Measurements from ENCODE around the gene NRSN2. TPM values are rescaled to one million over a fixed set of nuclear protein-coding genes. Genes with fewer than 3 reads are reported as not detected.
A peak's percentile ranks its signal among the peaks of the same experiment; 100 is the strongest.

Gene NRSN2
- total RNA-seq, 3 donors from 2014 or later = 9.4 to 22.3 (median 21.8) TPM

DNA sequence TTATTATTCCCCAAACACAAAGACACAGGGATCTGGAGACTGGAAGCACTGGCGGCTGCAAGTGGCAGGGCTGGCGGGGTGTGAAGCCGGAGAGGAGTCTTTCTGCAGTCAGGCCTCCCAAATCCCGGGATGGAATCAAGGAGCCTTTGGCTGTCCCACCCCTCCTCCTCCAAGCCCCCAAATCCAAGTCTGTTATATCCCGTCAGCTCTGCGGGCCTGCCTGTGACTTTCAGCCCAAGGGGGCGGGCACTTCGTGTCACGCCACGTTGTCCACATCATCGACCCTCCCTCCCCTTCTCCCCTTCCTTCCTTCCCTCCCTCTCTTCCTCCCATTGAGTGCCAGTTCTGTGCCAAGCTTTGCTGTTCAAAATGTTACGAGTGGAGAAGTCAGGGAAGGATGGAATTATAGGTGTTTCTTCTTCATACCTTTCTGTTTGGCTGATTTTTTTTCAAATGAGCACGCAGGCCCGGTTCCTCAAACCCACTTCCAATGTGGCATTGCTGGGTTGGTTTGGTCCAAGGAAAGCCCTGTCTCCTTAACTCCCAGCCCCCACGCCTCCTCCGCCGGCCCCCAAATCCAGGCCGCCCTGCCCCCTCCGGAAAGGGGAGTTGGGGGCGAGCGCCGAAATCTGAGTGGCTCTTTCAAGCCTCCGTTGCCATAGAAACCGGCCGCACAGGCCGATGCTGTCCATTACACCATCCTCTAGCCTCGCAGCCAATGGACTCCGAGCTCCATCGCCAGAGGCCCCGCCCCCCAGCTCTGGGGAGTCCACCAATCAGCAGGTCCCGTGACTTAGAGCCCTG is 36.9 kb upstream of the NRSN2 start:
- Histone ChIP-seq H3K4me1 (no peaks in the 10 kb centered on the region), H3K27ac (peak overlapping the region; percentile 71 to 93), H3K4me3 (peak overlapping the region; percentile 39 to 69 (median 54)), H3K27me3 (no peaks in the 10 kb centered on the region), H3K36me3 (no peaks in the 10 kb centered on the region), H3K9me3 (no peaks in the 10 kb centered on the region)
- no peak for TF ChIP-seq CTCF (IDR thresholded peaks at IDR 0.05)
- peak in 2 of 3 donors; percentile 36 to 42 for TF ChIP-seq POLR2AphosphoS5 (IDR thresholded peaks at IDR 0.05)
- DNase-seq (ENCODE audit: low spot score in 2 of 2) = peak; percentile 89 to 96
- intact Hi-C loops (cut with DNase I; ENCODE audit: low total_unique reads) = no loop called here

- H3K9me3 ChIP-seq = no peaks in the 10 kb centered on the region
- TF ChIP-seq POLR2AphosphoS5 (IDR thresholded peaks at IDR 0.05) = no peak
- TF ChIP-seq POLR2A (IDR thresholded peaks at IDR 0.05) = no peak
- no peak for TF ChIP-seq CTCF (IDR thresholded peaks at IDR 0.05)
- peak overlapping the region in 2 of 3 donors; percentile 54 to 69 for H3K4me3 ChIP-seq
- intact Hi-C loops (cut with DNase I; ENCODE audit: low total_unique reads) = no loop called here
- H3K4me1 ChIP-seq = no peaks in the 10 kb centered on the region
- H3K27ac ChIP-seq = peak overlapping the region in 1 of 2 donors; percentile 71
- no peaks in the 10 kb centered on the region for H3K27me3 ChIP-seq
- DNase-seq (ENCODE audit: low spot score in 2 of 2) = no peak
- no peaks in the 10 kb centered on the region for H3K36me3 ChIP-seq
Measured at GRCh38 chr20:310645-311044, 36.3 kb upstream of the NRSN2 start.

GRCh38 chr20:311609-312008 is 35.3 kb upstream of the NRSN2 start:
- intact Hi-C loops (cut with DNase I; ENCODE audit: low total_unique reads) = no loop called here
- Histone ChIP-seq H3K27me3 (no peaks in the 10 kb centered on the region), H3K9me3 (no peaks in the 10 kb centered on the region), H3K4me1 (no peaks in the 10 kb centered on the region), H3K36me3 (no peaks in the 10 kb centered on the region), H3K27ac (no peak overlapping the region), H3K4me3 (no peak overlapping the region)
- no peak for DNase-seq (ENCODE audit: low spot score in 2 of 2)
- TF ChIP-seq POLR2A (IDR thresholded peaks at IDR 0.05) (no peak), POLR2AphosphoS5 (IDR thresholded peaks at IDR 0.05) (no peak), CTCF (IDR thresholded peaks at IDR 0.05) (no peak)

GRCh38 chr20:312067-312466 is 34.8 kb upstream of the NRSN2 start:
- DNase-seq (ENCODE audit: low spot score in 2 of 2) = no peak
- no peaks in the 10 kb centered on the region for H3K36me3 ChIP-seq
- H3K27me3 ChIP-seq = no peaks in the 10 kb centered on the region
- H3K9me3 ChIP-seq = no peaks in the 10 kb centered on the region
- no peak overlapping the region for H3K27ac ChIP-seq
- H3K4me3 ChIP-seq = no peak overlapping the region
- TF ChIP-seq POLR2AphosphoS5 (IDR thresholded peaks at IDR 0.05) (no peak), CTCF (IDR thresholded peaks at IDR 0.05) (no peak), POLR2A (IDR thresholded peaks at IDR 0.05) (no peak)
- H3K4me1 ChIP-seq = no peaks in the 10 kb centered on the region
- intact Hi-C loops (cut with DNase I; ENCODE audit: low total_unique reads) = no loop called here

GRCh38 chr20:312866-313265 is 34.0 kb upstream of the NRSN2 start:
- Histone ChIP-seq H3K27me3 (no peaks in the 10 kb centered on the region), H3K27ac (no peak overlapping the region), H3K4me3 (no peak overlapping the region), H3K4me1 (no peaks in the 10 kb centered on the region), H3K9me3 (no peaks in the 10 kb centered on the region), H3K36me3 (no peaks in the 10 kb centered on the region)
- TF ChIP-seq CTCF (IDR thresholded peaks at IDR 0.05) (no peak), POLR2AphosphoS5 (IDR thresholded peaks at IDR 0.05) (no peak), POLR2A (IDR thresholded peaks at IDR 0.05) (no peak)
- no peak for DNase-seq (ENCODE audit: low spot score in 2 of 2)
- intact Hi-C loops (cut with DNase I; ENCODE audit: low total_unique reads) = no loop called here
